ENCODE results near the gene TMEM97.

DNA sequence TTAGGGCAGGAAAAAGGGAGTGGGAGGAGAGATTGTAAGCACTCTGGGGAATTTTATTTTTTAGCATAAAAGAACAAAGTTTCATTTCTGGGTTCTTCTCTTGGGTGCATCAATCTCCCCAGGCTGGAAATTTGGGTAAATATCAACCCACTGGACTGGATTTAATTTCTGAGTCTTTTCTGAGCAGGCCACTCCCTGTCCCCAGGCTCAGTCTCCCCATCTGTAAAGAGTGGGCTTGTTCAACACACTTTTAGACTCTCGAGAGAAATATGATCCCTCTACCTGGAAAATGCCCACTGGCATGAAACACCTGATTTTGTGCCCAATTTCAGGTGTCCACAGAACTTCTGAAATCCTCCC, 51.7 kb downstream of the TMEM97 start:
- TF ChIP-seq, protein P1, sequence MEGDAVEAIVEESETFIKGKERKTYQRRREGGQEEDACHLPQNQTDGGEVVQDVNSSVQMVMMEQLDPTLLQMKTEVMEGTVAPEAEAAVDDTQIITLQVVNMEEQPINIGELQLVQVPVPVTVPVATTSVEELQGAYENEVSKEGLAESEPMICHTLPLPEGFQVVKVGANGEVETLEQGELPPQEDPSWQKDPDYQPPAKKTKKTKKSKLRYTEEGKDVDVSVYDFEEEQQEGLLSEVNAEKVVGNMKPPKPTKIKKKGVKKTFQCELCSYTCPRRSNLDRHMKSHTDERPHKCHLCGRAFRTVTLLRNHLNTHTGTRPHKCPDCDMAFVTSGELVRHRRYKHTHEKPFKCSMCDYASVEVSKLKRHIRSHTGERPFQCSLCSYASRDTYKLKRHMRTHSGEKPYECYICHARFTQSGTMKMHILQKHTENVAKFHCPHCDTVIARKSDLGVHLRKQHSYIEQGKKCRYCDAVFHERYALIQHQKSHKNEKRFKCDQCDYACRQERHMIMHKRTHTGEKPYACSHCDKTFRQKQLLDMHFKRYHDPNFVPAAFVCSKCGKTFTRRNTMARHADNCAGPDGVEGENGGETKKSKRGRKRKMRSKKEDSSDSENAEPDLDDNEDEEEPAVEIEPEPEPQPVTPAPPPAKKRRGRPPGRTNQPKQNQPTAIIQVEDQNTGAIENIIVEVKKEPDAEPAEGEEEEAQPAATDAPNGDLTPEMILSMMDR (IDR thresholded peaks at IDR 0.05; ENCODE audit: poor library complexity), result no peak
- no peak for TF ChIP-seq EZH2 (IDR thresholded peaks at IDR 0.05; ENCODE audit: borderline replicate concordance)

Data from hepatocyte (in vitro differentiated cells).